Endodermal cell (in vitro differentiated cells): ENCODE data around the gene ZNF225. TPM values are rescaled to one million over a fixed set of nuclear protein-coding genes. Genes with fewer than 3 reads are reported as not detected.

ENCODE experiments used
- DNase-seq: peaks from one replicate; pipeline ENCODE4 v3.0.0-alpha.2; 2017
- H3K27ac ChIP-seq: 2 replicates; pipeline ENCODE4 v1.5.1; 2013; ENCODE audit warnings: mild to moderate bottlenecking, low read depth, low read length, moderate library complexity
- H3K27me3 ChIP-seq: 2 replicates; pipeline ENCODE4 v1.6.1; 2013; ENCODE audit warnings: mild to moderate bottlenecking, low read length, moderate library complexity; ENCODE audit not compliant: insufficient read depth, control insufficient read depth, poor library complexity, severe bottlenecking
- H3K36me3 ChIP-seq: 2 replicates; pipeline ENCODE4 v1.7.0; 2013; ENCODE audit warnings: mild to moderate bottlenecking, low read length, moderate library complexity; ENCODE audit not compliant: control insufficient read depth, insufficient read depth
- H3K4me1 ChIP-seq: one replicate; pipeline ENCODE4 v1.7.0; 2013; ENCODE audit warnings: low read length; ENCODE audit not compliant: control insufficient read depth, insufficient read depth
- H3K4me3 ChIP-seq: 2 replicates; pipeline ENCODE4 v1.5.1; 2013; ENCODE audit warnings: mild to moderate bottlenecking, low read length, moderate library complexity
- H3K9ac ChIP-seq: 2 replicates; pipeline ENCODE4 v1.6.1; 2013; ENCODE audit warnings: mild to moderate bottlenecking, low read length, moderate library complexity; ENCODE audit not compliant: poor library complexity, severe bottlenecking; ENCODE audit errors: extremely low read depth
- H3K9me3 ChIP-seq: 2 replicates; pipeline ENCODE4 v1.6.1; 2013; ENCODE audit warnings: mild to moderate bottlenecking, low read length, moderate library complexity; ENCODE audit not compliant: control insufficient read depth
- H3K27ac Mint-ChIP-seq: 2 replicates; pipeline ENCODE4 v1.8.0; 2020; ENCODE audit warnings: mixed read lengths
- H3K27me3 Mint-ChIP-seq: 2 replicates; pipeline ENCODE4 v1.8.0; 2021; ENCODE audit warnings: mild to moderate bottlenecking, mixed read lengths; ENCODE audit not compliant: insufficient read depth
- H3K36me3 Mint-ChIP-seq: 2 replicates; pipeline ENCODE4 v1.8.0; 2020; ENCODE audit warnings: low read depth, mixed read lengths
- H3K4me1 Mint-ChIP-seq: 2 replicates; pipeline ENCODE4 v1.8.0; 2020; ENCODE audit warnings: mixed read lengths
- H3K4me3 Mint-ChIP-seq: 2 replicates; pipeline ENCODE4 v1.8.0; 2020; ENCODE audit warnings: mild to moderate bottlenecking, moderate library complexity, mixed read lengths
- H3K9me3 Mint-ChIP-seq: 2 replicates; pipeline ENCODE4 v1.8.0; 2020; ENCODE audit warnings: mild to moderate bottlenecking, mixed read lengths
- WGBS, 2 experiments: methylation state at CpG; one replicate each; pipeline versions ENCODE4 v1.1.5 to v1.1.7; 2013; ENCODE audit warnings: missing lambda C conversion rate in 2 of 2, mixed read lengths in 1 of 2; ENCODE audit not compliant: insufficient coverage in 1 of 2, insufficient read length in 1 of 2; 5-methylcytosine and 5-hydroxymethylcytosine counted together
- total RNA-seq, 2 donors: library from RNA; stranded (reverse); fragmentation: NEBNext Ultra II Directional in 1 of 2; extraction: Animal tissue kit (Norgen Biotek cat#: 25700) in 1 of 2; gene quantifications; 2 replicates in 1 of 2; 3 replicates in 1 of 2; pipeline ENCODE4 v1.2.1, GENCODE V29; 2021
- TF ChIP-seq, protein P1 (sequence below): fragments of 200-600 bp; sonication (generic); conservative IDR thresholded peaks from 2 replicates; pipeline ENCODE4 v1.5.0; 2021; ENCODE audit warnings: antibody characterized with exemption, mild to moderate bottlenecking

Gene ZNF225
- total RNA-seq, 2 donors from 2014 or later = 6.4 to 7.4 TPM

DNA sequence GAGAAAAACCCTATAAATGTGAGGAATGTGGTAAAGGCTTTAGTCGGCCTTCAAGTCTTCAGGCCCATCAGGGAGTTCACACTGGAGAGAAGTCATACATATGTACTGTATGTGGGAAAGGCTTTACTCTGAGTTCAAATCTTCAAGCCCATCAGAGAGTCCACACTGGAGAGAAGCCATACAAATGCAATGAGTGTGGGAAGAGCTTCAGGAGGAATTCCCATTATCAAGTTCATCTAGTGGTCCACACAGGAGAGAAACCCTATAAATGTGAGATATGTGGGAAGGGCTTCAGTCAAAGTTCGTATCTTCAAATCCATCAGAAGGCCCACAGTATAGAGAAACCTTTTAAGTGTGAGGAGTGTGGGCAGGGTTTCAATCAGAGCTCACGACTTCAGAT is 63.4 kb downstream of the ZNF225 start:
- H3K27ac ChIP-seq = no peak overlapping the region
- H3K9ac ChIP-seq = no peak overlapping the region
- Mint-ChIP-seq H3K36me3 (peaks cover 68% of the 10 kb centered on the region), H3K27ac (no peak overlapping the region), H3K27me3 (peaks cover under 1% of the 10 kb centered on the region), H3K9me3 (peaks cover 74% of the 10 kb centered on the region), H3K4me3 (no peak overlapping the region), H3K4me1 (no peaks in the 10 kb centered on the region)
- H3K9me3 ChIP-seq = peaks cover 58% of the 10 kb centered on the region
- peak overlapping the region; percentile 25 for H3K4me3 ChIP-seq
- TF ChIP-seq, protein P1, sequence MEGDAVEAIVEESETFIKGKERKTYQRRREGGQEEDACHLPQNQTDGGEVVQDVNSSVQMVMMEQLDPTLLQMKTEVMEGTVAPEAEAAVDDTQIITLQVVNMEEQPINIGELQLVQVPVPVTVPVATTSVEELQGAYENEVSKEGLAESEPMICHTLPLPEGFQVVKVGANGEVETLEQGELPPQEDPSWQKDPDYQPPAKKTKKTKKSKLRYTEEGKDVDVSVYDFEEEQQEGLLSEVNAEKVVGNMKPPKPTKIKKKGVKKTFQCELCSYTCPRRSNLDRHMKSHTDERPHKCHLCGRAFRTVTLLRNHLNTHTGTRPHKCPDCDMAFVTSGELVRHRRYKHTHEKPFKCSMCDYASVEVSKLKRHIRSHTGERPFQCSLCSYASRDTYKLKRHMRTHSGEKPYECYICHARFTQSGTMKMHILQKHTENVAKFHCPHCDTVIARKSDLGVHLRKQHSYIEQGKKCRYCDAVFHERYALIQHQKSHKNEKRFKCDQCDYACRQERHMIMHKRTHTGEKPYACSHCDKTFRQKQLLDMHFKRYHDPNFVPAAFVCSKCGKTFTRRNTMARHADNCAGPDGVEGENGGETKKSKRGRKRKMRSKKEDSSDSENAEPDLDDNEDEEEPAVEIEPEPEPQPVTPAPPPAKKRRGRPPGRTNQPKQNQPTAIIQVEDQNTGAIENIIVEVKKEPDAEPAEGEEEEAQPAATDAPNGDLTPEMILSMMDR = no peak
- H3K36me3 ChIP-seq = peaks cover 65% of the 10 kb centered on the region
- no peaks in the 10 kb centered on the region for H3K27me3 ChIP-seq
- WGBS, 2 experiments = 93 to 94% methylated on average over 3 of the region's 3 CpGs
- H3K4me1 ChIP-seq = no peaks in the 10 kb centered on the region
- no peak for DNase-seq

DNA sequence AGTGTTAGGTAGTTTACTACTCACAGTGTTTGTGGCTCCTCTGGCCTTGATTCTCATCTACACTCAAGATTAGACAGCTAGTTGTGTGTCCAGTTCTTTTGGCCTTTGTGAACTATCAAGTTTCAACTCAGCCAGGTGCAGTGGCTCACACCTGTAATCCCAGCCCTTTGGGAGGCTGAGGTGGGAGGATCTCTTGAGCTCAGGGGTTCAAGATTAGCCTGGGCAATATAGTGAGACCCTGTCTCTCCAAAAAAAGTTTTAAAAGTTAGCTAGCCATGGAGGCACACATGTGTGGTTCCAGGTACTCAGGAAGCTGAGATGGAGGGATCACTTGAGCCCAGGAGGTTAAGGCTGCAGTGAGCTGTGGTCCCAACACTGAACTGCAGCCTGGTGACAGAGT is 67.8 kb downstream of the ZNF225 start:
- Histone ChIP-seq H3K36me3 (peaks cover 21% of the 10 kb centered on the region), H3K27me3 (peaks cover 3% of the 10 kb centered on the region), H3K9ac (no peak overlapping the region), H3K4me3 (no peak overlapping the region), H3K4me1 (no peaks in the 10 kb centered on the region), H3K9me3 (peaks cover 27% of the 10 kb centered on the region), H3K27ac (no peak overlapping the region)
- peaks cover 40% of the 10 kb centered on the region for H3K9me3 Mint-ChIP-seq
- no peak overlapping the region for H3K27ac Mint-ChIP-seq
- H3K4me1 Mint-ChIP-seq = no peaks in the 10 kb centered on the region
- H3K36me3 Mint-ChIP-seq = peaks cover 24% of the 10 kb centered on the region
- peaks cover 13% of the 10 kb centered on the region for H3K27me3 Mint-ChIP-seq
- TF ChIP-seq, protein P1 = no peak
- DNase-seq = no peak
- no peak overlapping the region for H3K4me3 Mint-ChIP-seq

- H3K4me3 Mint-ChIP-seq = no peak overlapping the region
- TF ChIP-seq, protein P1 = no peak
- no peak for DNase-seq
- no peaks in the 10 kb centered on the region for H3K4me1 ChIP-seq
- no peak overlapping the region for H3K9ac ChIP-seq
- no peak overlapping the region for H3K27ac ChIP-seq
- peaks cover 12% of the 10 kb centered on the region for H3K36me3 Mint-ChIP-seq
- H3K4me1 Mint-ChIP-seq = no peaks in the 10 kb centered on the region
- H3K27me3 Mint-ChIP-seq = peaks cover 17% of the 10 kb centered on the region
- WGBS, 2 experiments = 83 to 94% methylated on average over 2 to 10 of the region's 10 CpGs
- H3K27me3 ChIP-seq = peaks cover 3% of the 10 kb centered on the region
- no peak overlapping the region for H3K4me3 ChIP-seq
- peaks cover 9% of the 10 kb centered on the region for H3K36me3 ChIP-seq
- H3K27ac Mint-ChIP-seq = no peak overlapping the region
- H3K9me3 Mint-ChIP-seq = peaks cover 29% of the 10 kb centered on the region
- peaks cover 15% of the 10 kb centered on the region for H3K9me3 ChIP-seq
These were observed 68.9 kb downstream of the ZNF225 start for GRCh38 chr19:44182145-44182544.

Other genes with a start within 250 kb of the ZNF225 start
- 1 to 10 TPM; 4.0 to 6.6 TPM for gene ZNF404, start 229.4 kb upstream of the ZNF225 start, total RNA-seq
- gene ZNF45, start 178.1 kb upstream of the ZNF225 start, total RNA-seq = 10 to 100 TPM; 18.6 to 19.4 TPM
- gene ZNF221, start 162.2 kb upstream of the ZNF225 start, total RNA-seq = 10 to 100 TPM; 11.5 to 11.8 TPM
- gene ZNF155, start 129.2 kb upstream of the ZNF225 start, total RNA-seq = 10 to 100 TPM in 1 of 2 donors, 1 to 10 TPM in 1; 9.7 to 12.7 TPM
- gene ZNF230, start 110.4 kb upstream of the ZNF225 start, total RNA-seq = 1 to 10 TPM; 3.8 to 5.7 TPM
- 1 to 10 TPM; 5.0 to 6.0 TPM for gene ZNF222, start 88.0 kb upstream of the ZNF225 start, total RNA-seq
- gene ZNF223, start 61.4 kb upstream of the ZNF225 start, total RNA-seq = 1 to 10 TPM; 9.3 TPM
- gene ZNF284, start 41.2 kb upstream of the ZNF225 start, total RNA-seq = 1 to 10 TPM; 1.9 to 2.2 TPM
- gene ZNF224, start 19.0 kb upstream of the ZNF225 start, total RNA-seq = 10 to 100 TPM; 19.7 to 22.1 TPM
- 10 to 100 TPM in 1 of 2 donors, 1 to 10 TPM in 1; 9.0 to 10.8 TPM for gene ZNF234, start 28.2 kb downstream of the ZNF225 start, total RNA-seq
- gene ZNF226, start 51.7 kb downstream of the ZNF225 start, total RNA-seq = 10 to 100 TPM; 21.0 to 28.0 TPM
- gene ZNF227, start 99.1 kb downstream of the ZNF225 start, total RNA-seq = 10 to 100 TPM; 27.6 to 27.8 TPM
- 1 to 10 TPM in 1 of 2 donors, under 1 TPM in 1; 0.58 to 3.0 TPM for gene ZNF233, start 146.5 kb downstream of the ZNF225 start, total RNA-seq
- 10 to 100 TPM in 1 of 2 donors, 1 to 10 TPM in 1; 7.0 to 12.1 TPM for gene ZNF235, start 191.6 kb downstream of the ZNF225 start, total RNA-seq
- 1 to 10 TPM; 5.0 to 6.1 TPM for gene ZNF112, start 243.3 kb downstream of the ZNF225 start, total RNA-seq